HG03045 (cell line): ENCODE measurements around the gene NTRK2.

ENCODE experiments used
- ATAC-seq: cut with Tn5 transposase; IDR thresholded peaks from one replicate; pipeline ENCODE4 v1.9.1; 2021; ENCODE audit warnings: mild to moderate bottlenecking, moderate library complexity; ENCODE audit not compliant: unreplicated experiment

The NTRK2 gene

DNA sequence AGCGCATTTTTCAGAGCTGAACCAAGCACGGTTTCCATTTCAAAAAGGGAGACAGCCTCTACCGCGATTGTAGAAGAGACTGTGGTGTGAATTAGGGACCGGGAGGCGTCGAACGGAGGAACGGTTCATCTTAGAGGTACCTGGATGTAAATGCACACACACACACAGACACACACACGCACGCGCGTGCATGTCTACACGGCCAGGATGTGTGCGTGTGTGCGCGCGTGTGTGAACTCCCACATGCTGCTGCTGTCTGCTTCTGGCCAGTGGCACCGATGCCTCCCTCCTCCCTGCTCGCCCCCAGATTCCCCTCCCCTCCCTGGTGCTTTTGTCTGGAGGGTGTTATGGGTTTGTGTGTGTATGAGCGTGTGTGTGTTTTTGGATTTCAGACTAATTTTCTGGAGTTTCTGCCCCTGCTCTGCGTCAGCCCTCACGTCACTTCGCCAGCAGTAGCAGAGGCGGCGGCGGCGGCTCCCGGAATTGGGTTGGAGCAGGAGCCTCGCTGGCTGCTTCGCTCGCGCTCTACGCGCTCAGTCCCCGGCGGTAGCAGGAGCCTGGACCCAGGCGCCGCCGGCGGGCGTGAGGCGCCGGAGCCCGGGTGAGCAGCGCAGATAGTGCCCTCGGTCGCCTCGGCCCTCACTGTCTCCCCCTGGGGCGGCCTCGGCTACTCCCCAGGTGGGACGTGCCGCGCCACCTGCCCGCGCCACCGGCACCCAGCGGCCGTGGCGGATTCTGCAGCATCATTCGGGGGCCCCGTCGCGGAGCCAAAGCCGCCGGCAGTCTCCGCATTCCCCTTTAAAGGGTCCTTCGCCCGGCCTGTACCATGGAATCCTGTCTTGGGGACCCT is at the start of gene NTRK2:
Gene NTRK2 (plus strand): TSS at position 442 of the 850 bp plus-strand sequence. CDS start 1,020 bp downstream, outside the sequence.
- no peak for ATAC-seq

DNA sequence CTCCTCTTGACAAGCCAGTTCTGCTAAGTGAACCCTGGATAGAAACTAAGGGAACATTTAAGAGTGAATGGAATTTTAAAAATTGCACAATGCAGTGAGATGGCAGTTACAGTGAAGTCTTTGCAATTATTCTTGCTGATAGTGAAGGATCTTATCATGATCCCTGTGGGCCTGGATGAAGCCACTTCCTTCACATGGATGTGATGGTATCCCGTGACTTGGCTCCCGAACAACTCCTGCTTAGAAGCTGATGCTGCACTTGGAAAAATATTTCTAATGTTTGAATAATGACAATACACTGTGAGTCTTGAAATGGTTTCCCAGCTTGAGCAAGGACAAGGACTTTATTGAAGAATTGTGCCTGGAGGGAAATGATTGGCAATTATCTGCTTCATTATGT is 49.2 kb upstream of the NTRK2 start:
- ATAC-seq = no peak

DNA sequence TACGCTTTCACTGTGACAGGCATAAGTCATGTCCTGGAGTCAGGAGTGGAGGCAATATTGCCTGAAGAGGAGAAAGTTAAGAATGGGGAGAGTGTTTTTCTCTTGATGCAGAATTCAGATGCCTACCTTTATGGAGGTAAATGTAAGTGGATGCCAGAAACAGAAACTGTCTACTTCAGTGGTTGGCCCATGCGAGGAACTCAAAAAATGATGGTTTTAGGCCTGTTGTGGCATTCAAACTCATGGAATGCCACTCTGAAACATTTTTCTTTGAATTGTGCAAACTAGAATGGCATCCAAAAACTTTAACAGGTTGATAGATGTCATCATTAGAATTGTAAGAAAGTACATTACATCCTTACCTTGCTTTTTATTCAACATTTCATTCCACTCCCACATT is 47.7 kb upstream of the NTRK2 start:
- ATAC-seq = no peak

DNA sequence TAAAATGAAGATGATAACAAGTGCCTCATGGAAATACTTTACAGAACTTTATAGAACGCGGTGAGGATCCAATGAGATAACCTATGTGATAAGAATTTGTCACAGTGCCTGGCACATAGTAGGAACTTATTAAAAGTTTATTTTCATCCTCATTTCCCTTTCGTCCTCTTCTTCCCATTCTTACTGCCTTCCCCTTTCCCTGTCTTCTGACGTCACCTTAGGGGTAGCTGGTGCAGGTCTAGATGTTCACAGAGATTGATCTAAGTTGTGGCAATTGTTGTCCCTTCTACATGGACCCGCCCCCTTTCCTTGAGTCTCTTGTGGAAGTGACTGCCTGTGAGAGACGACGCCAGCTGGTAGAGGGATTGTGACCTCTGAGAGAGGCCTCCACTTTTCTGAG is 46.5 kb upstream of the NTRK2 start:
- no peak for ATAC-seq

DNA sequence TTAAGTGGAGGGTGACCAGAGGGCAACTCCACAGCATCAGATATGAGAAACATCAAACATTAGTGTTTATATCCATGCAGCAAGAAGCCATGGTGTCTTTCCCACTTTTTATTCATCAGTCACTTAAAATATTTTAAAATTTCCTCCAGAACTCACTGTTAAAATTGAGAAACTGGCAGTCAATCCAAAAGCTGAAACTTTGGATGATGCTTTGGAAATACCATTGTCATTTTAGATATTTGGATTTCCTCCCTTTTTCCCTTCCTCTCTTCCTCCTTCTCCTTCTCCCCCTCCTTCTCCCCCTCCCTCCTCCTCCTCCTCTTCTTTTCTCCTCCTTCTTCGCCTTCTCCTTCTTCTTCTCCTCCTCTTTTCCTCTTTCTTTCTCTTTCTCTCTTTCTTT is 33.1 kb upstream of the NTRK2 start:
- no peak for ATAC-seq

DNA sequence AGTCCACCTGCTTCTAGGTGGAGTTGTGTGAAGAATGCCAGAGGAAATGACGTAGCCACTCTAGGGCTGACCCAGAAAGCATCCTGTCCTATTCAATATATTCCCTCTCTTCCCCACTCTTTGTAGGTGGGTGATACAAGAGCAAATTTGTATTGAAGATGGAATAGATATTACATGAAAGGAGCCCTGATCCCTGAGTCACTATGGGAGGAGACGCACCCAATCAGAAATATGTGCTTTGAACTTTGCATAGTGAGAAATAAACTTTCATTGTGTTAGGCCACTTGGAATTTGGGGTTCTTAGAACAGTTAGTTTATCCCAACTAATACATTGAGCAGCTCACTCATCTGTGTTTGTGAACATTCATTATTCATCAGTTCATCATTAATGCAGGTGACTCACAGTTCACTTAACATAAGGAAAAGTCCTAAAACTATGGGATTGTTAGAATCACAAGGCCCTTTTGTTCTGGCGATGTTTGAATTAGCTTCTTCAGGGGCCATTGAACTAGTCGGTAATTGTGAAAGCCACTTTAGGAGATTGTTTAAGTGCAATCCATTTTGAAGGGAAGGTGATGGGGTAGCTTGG is 26.9 kb upstream of the NTRK2 start:
- ATAC-seq = no peak

DNA sequence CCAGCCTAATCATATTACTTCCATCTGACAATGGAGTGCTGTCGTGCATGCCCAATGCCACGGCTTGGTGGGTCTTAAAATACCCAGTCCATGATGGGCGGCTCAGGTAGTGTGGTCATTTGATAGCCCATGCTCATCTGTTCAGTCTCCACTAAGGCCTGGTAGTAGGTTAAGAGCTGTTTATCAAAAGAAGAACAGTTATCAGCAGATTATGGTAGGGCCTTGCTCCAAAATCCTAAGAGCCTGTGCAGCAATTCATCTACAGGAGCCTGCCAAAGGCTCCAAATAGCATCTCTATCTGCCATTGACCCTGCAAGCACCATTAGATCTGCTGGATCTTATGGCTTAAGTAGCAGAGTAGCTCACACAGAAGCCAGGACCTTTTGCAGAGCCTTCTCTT is 21.8 kb upstream of the NTRK2 start:
- no peak for ATAC-seq

DNA sequence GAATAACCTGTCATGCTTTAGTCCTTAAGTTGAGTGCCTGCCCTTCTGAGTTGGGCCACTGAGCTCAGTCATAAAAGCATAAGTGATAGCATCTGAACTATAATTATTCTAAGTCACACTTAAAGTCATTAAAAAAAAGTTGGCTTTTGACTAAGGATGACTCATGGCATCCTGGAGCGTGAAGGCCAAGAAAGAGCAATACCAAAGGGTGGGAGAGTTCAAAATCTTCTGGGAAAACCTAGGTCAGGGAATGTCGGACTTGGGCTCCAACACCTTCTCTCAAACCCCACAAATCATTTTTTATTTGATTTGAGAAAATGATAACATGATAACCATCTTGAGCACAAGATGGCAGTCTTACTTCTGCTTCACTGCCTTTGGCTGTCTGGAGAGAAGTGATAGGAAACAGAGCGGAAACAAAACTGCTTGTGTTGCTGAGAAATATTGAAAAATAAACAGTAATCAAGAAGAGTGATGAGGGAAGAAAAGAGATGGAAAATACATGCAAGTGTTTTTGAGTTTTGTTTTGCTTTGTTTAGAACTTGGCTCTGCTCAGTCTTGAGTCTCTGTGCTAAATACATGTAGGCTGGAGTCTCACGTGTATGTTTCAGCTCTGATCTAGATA is 16.9 kb upstream of the NTRK2 start:
- ATAC-seq = no peak

DNA sequence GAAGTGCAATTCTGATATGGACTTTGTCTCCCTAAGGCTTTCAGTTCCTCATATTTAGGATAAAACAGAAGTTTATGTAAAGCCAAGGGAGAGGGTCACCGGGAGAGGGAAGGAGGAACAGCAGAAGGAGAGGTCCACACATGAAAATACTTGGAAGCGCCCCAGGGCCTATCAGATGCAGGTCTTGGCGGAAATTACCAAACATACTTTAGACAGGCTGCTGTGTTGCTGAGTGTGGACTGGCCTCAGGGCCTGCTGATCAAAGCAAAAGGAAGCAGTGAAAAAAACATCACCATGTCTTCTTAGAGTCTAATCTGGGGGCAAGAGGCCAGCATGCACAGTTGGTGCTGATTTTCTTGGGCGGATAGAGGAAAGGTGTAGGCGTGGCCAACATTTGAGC is 14.1 kb upstream of the NTRK2 start:
- no peak for ATAC-seq

DNA sequence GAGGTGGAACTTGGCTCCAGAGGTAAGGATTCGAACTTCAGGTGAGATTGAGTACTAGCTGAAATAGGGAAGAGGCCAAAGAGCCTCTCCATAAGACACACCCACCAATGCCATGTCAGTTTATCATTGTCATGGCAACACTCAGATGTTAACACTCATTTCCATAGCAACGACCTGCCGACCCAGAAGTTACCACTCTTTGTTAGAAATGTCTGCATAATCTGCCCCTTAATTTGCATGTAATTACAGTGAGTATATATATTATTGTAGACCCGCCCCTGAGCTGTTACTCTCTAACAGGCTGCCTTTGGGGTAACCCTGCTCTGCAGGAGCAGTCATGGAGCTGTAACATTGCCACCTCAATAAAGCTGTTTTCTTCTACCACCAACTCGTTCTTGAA is 10.2 kb upstream of the NTRK2 start:
- ATAC-seq = no peak

DNA sequence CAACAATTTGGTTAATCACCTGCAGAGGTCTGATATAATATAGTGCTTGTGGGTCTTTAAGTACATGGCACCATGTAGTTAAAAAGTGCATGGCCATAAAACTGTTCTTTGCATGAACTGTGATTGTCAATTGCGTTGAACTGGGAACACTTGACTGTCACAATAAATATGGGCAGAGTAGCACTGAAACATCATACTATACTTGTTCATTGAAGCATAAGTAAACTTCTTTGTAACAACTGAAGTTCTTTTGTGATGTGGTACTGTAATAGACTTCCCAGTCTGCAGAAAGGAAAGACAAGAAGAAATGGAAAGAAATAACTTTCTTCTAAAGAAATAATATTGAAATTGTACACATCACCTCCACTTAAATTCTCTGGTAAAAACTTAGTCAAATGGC is 9.8 kb upstream of the NTRK2 start:
- no peak for ATAC-seq

DNA sequence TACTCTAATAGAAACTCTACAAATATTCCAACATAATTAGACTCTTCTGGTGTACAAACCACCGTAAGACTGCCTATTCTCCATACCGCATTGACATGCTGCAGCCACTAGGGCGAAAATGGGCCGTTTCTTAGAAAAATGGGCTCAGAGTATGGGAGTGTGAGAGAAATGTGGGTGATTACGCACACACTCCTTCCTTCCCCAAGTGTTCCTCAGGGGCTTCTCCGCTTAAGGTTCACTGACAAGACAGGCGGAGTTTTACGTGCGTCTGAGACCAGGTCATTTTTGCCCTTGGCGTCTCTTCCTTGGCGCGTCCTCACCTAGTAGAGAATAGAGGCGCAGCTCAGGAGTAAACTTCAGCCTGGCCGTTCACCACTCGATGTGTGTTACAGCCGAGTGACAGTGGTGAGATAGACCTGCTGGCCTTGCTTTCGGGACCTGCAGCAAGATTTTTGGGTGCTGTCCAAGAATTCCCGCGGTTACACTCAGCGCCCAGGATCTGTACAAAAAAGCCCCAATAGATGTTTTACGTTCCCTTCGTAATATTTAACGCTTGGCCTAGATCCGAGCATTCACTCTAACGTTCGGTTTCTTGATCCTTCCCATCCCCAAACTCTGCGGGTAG is 1.8 kb upstream of the NTRK2 start:
- ATAC-seq = peak; percentile 25

DNA sequence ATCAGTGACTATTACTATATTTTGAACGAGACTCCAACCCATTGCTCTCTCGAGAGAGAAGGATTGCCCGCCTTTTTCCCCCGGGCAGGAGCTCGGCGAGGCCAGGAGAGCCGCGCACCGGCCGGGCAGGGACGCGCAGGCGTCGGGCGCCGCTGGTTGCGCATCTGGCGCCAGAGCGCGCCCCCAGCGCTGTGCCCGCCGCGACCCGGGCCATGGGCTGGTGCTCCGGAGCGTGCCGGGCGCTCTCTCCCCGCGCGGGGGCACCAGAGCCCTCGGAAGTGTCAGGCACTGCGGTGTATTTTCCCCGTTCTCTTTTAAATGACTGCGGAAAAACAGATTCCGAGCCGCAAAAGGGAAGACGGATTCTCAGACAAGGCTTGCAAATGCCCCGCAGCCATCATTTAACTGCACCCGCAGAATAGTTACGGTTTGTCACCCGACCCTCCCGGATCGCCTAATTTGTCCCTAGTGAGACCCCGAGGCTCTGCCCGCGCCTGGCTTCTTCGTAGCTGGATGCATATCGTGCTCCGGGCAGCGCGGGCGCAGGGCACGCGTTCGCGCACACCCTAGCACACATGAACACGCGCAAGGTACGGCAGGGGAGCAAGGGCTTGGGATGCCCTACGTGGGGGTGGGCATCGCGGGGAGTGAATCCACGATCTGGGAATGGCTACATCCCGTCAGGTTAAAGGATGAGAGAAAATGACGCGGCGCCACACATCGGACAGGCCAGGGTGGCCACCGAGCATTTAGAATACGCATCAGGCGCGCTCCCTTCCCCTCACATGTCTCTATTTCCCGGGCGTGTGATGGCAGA is 1.1 kb upstream of the NTRK2 start:
- peak; percentile 69 for ATAC-seq

DNA sequence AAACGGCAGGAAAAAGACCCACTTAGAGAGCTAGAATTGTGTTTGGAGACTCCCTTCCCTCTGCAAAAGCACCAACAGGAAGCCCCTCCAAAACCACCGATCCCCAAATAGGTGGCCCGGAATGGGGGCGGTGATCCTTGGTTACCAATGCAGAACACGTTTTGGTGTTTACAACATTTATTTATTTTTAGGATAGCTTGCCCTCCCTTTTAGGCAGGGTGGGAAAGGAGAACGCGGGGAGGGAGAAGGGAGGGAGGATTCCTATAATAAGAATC is 579 bp upstream of the NTRK2 start:
- ATAC-seq = no peak

DNA sequence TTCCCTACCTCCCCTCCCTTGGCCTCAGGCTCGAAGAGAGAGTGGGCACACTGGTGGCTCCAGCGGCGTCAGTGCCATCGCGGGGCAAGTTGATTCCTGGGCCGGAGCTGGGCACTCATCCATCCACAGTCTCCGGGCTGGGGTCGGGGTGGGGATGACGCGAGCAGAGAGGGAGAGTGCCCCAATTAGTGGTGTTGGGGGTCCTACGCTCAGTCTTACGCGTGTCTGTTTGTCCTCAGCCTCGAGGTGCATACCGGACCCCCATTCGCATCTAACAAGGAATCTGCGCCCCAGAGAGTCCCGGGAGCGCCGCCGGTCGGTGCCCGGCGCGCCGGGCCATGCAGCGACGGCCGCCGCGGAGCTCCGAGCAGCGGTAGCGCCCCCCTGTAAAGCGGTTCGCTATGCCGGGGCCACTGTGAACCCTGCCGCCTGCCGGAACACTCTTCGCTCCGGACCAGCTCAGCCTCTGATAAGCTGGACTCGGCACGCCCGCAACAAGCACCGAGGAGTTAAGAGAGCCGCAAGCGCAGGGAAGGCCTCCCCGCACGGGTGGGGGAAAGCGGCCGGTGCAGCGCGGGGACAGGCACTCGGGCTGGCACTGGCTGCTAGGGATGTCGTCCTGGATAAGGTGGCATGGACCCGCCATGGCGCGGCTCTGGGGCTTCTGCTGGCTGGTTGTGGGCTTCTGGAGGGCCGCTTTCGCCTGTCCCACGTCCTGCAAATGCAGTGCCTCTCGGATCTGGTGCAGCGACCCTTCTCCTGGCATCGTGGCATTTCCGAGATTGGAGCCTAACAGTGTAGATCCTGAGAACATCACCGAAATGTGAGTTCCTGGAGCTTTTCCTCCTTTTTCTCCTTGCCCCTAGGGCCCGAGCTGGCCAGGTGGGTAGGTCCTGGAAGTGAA is 861 bp downstream of the NTRK2 start:
- ATAC-seq = no peak

DNA sequence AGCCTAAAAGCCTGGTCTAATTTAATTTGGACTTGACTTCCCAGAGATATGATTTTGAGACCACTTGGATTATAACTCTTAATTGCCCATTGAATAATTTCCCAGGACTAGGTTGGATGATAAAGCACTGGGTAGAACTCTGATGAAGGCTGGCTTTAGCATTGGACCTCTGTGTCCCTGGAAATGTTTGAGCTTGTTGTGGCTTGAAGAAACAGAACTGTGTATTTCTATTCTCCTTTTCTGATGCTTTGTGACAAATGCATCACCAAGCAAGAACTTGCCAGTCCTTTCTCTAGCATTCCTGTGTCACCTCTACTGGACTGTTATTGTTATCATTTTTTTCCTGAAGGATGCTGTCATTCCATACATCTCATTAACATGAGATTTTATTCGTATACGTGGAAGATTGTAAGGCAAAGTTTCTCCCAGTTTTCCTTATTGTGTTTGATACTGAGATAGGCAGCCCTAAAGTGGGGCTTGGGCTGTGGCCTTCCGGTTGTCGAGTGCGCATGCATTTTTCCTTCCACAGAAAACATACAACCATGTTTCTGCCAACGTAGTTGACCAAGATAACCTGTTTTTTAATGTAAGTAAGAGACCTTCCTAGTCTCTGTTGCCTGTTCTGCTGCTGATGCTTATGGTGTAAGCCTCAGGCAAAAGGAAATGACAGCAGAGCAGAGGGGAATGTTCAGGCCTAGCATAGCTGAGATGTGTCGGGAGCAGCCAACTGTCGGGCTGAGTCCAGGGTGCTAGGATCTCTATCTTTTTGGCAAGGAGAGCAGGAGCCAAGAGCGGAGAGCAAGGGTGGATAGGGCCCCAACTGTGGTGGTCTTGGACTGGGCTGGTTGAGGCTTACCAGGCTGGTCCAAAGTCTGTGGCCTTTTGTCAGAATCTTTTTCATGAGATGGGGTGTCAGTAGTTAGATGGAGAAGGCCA is 2.3 kb downstream of the NTRK2 start:
- no peak for ATAC-seq

DNA sequence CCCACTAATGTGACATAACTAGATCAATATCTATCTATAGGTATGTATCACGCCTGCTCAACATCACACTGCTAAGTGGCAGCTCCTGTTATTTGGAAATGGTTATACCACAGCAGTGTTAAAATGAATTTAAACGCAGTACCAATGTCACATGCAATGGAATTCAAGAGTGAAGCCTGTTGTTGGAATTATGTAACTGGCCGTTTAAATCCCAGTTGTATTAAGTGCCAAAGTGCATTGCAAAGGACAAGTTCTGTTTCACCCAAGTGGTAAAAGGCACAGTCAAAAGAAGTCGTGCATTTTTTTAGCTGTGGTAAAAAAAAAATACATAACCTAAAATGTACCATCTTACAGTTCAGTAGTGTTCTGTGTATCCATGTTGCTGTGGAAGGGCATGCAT is 4.3 kb downstream of the NTRK2 start:
- no peak for ATAC-seq

DNA sequence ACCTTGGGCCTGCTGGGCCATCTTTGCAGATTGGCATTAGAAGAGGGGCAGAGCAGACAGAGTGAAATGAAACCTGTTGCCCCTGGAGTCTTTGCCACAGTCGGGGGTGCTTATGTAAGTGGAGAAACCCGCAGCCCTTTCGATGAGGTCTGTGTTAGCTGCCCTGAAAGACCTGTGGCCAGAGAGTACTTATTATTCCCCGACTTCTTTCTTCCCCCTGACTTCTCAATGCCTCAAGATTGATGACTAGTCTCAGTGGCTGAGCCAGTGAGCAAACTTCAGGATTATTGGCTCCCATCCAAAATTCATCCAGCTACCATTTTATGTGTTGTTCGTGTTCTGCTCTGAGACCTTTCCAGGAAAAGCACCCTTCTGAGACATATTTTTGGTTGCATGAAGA is 7.6 kb downstream of the NTRK2 start:
- no peak for ATAC-seq

DNA sequence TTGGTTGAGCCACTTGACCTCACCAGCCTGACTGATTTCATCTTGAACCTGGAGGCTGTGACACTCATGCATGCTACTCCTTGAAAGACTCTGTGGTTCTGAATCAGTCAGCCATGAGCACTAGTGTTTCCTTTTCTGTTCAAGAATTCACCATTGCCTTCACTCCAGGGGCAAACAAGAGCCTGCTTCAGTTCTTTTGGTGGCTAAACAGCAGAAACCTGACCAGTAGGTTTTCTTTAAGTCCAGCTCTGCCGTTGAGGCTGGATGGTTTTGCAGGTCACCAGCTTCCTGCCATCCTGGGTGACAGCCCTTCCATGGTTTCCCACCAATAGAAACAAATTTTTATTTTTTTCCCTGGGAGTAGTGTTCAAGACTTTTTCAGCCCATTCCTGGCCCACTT is 10.0 kb downstream of the NTRK2 start:
- no peak for ATAC-seq
